Transverse colon (tissue), 4 donors: ENCODE measurements around the gene TNFSF8.

ENCODE experiments used
- CTCF ChIP-seq, 5 experiments: fragments of 200-600 bp in 3 of 5; fragments of 450-650 bp in 2 of 5; sonication (generic) in 3 of 5; IDR thresholded peaks; 1 replicate in 2 of 5; 2 replicates in 3 of 5; pipeline ENCODE4 v1.5.1; 2016 to 2017; ENCODE audit warnings: antibody characterized with exemption in 5 of 5, inconsistent platforms in 3 of 5, mild to moderate bottlenecking in 2 of 5, moderate library complexity in 1 of 5
- EP300 ChIP-seq: sonication (generic); formaldehyde crosslinking; IDR thresholded peaks from one replicate; pipeline ENCODE4 v1.6.1; 2017; ENCODE audit warnings: antibody characterized with exemption, low read depth
- POLR2A ChIP-seq: fragments of 450-650 bp; IDR thresholded peaks from one replicate; pipeline ENCODE4 v1.6.1; 2016; ENCODE audit warnings: antibody characterized with exemption, mild to moderate bottlenecking, moderate library complexity
- POLR2AphosphoS5 ChIP-seq, 3 donors: sonication (generic); formaldehyde crosslinking; IDR thresholded peaks; one replicate each; pipeline ENCODE4 v1.6.1; 2016; ENCODE audit warnings: antibody characterized with exemption in 3 of 3

- TF ChIP-seq CTCF (IDR thresholded peaks at IDR 0.05) (no peak), POLR2A (no peak), POLR2AphosphoS5 (IDR thresholded peaks at IDR 0.05) (no peak), EP300 (no peak)
Observed at GRCh38 chr9:114913656-114914055, 16.7 kb downstream of the TNFSF8 start.
